ENCODE measurements around the gene TMCO4.
A peak's percentile ranks its signal among the peaks of the same experiment; 100 is the strongest.

- no peak for TF ChIP-seq CTCF (conservative IDR thresholded peaks at IDR 0.05 in 1 of 2, IDR thresholded peaks at IDR 0.05 in 1 of 2; ENCODE audit: low read depth in 1 of 2, low read length in 2 of 2)
- peak; percentile 61 for TF ChIP-seq EZH2 (IDR thresholded peaks at IDR 0.05; ENCODE audit: low read length, missing control alignments)
These were observed 135.1 kb downstream of the TMCO4 start, which contains the start of gene HTR6 for GRCh38 chr1:19664453-19665185.

All from fibroblast of lung (primary cell).